Measurements from ENCODE around the gene INCA1. TPM values are rescaled to one million over a fixed set of nuclear protein-coding genes. Genes with fewer than 3 reads are reported as not detected.

Gene INCA1
- total and polyA plus RNA-seq, 2 of the 8 experiments (the other 6 are each of a cell fraction or from before 2014, with no cell fraction given) = 0.89 to 1.4 TPM

- TF ChIP-seq BCL11A (IDR thresholded peaks at IDR 0.05; ENCODE audit: low read depth in 2 of 2, low read length in 2 of 2) (no peak), ATF2 (IDR thresholded peaks at IDR 0.05; ENCODE audit: low read length) (no peak), KDM5A (IDR thresholded peaks at IDR 0.05; ENCODE audit: low read length) (no peak), POLR2AphosphoS5 (IDR thresholded peaks at IDR 0.05; ENCODE audit: low read depth, low read length) (peak; percentile 49; the same call in 1 of the 2 replicates), SIX5 (IDR thresholded peaks at IDR 0.05; ENCODE audit: low read depth, low read length) (no peak), GTF2F1 (IDR thresholded peaks at IDR 0.05; ENCODE audit: borderline replicate concordance, low read depth, low read length) (no peak), RXRA (IDR thresholded peaks at IDR 0.05; ENCODE audit: insufficient read depth, low read depth, low read length) (no peak), SIN3A (conservative IDR thresholded peaks at IDR 0.05 in 1 of 2, IDR thresholded peaks at IDR 0.05 in 1 of 2; ENCODE audit: low read depth in 1 of 2, low read length in 2 of 2) (0 out of 4 replicates have a peak, but pooled peaks of 1 of the 2 experiments have one; percentile 25), PHF8 (conservative IDR thresholded peaks at IDR 0.05; ENCODE audit: low read depth, low read length) (no peak)
- no peak overlapping the region for H2AK5ac ChIP-seq (ENCODE audit: low read depth, low read length)
- H3K4me1 ChIP-seq (replicated peaks in 1 of 4; ENCODE audit: control insufficient read depth in 3 of 4, insufficient read depth in 4 of 4, low read length in 3 of 4) = peaks cover 4 to 10% (median 5%) of the 10 kb centered on the region in 4 experiments
- no peak overlapping the region for H3K4ac ChIP-seq (replicated peaks; ENCODE audit: insufficient read length, low read depth, low read length)
- FAIRE-seq = no peak
- no peak overlapping the region for H3K27ac ChIP-seq (ENCODE audit: low read depth, low read length)
- no peak overlapping the region for H3K14ac ChIP-seq (ENCODE audit: insufficient read length)
- peak overlapping the region in 2 of 4 experiments; percentile 75 to 97; a peak in 3 of 8 replicates for H3K4me3 ChIP-seq (ENCODE audit: extremely low read depth in 1 of 4, insufficient read depth in 2 of 4, low read depth in 3 of 4, low read length in 4 of 4)
- CTCF ChIA-PET (ENCODE audit: partially characterized antibody) = interaction anchor here (1.5 kb wide), 1 partner anchor 37 kb away, joined by 5 read pairs; no protein-coding TSS in a partner anchor
- peaks cover 8 to 55% of the 10 kb centered on the region in 2 experiments for H3K79me2 ChIP-seq (ENCODE audit: control insufficient read depth in 1 of 2, insufficient read depth in 2 of 2, low read length in 2 of 2)
- no peak overlapping the region for H3K18ac ChIP-seq (ENCODE audit: extremely low read depth, low read length)
- peaks cover 8 to 42% (median 28%) of the 10 kb centered on the region in 4 experiments for H3K36me3 ChIP-seq (ENCODE audit: control insufficient read depth in 2 of 4, insufficient read depth in 4 of 4, low read length in 3 of 4)
- H4K5ac ChIP-seq (ENCODE audit: insufficient read length, low read depth, low read length) = no peak overlapping the region
- no peak overlapping the region for H2BK120ac ChIP-seq (replicated peaks; ENCODE audit: low read depth, low read length)
- POLR2A ChIA-PET (ENCODE audit: partially characterized antibody) = interaction anchor here (0.7 to 32.4 kb wide), 14 partner anchors 1 to 241 kb away, joined by 3 to 987 read pairs (median 10); partner anchors contain the start of genes C17orf107, CAMTA2, ENO3 and GP1BA
- no peak overlapping the region for H4K91ac ChIP-seq (replicated peaks; ENCODE audit: insufficient read length, low read length)
- H3K79me1 ChIP-seq (ENCODE audit: low read depth, low read length) = peaks cover 2% of the 10 kb centered on the region; the same call in 1 of the 2 replicates
- H3K27me3 ChIP-seq (replicated peaks in 1 of 4; ENCODE audit: control insufficient read depth in 3 of 4, extremely low read depth in 1 of 4, insufficient read depth in 3 of 4, low read length in 3 of 4) = no peaks in the 10 kb centered on the region
- no peak overlapping the region; the same call in 1 of the 2 replicates for H4K8ac ChIP-seq (ENCODE audit: extremely low read depth, insufficient read depth, low read length)
- H2AFZ ChIP-seq (ENCODE audit: low read length) = no peak overlapping the region
- H3K23me2 ChIP-seq (ENCODE audit: low read depth, low read length) = peaks cover 22% of the 10 kb centered on the region
- H2BK5ac ChIP-seq (ENCODE audit: low read depth, low read length) = no peak overlapping the region
- H2BK15ac ChIP-seq (ENCODE audit: low read length) = no peak overlapping the region
- H2BK20ac ChIP-seq (ENCODE audit: low read length) = no peak overlapping the region
- H4K20me1 ChIP-seq (replicated peaks in 1 of 2; ENCODE audit: control insufficient read depth in 1 of 2, insufficient read depth in 2 of 2, low read length in 2 of 2) = peaks cover 16 to 23% of the 10 kb centered on the region in 2 experiments
- H3K9me3 ChIP-seq (ENCODE audit: insufficient read depth in 2 of 2, low read depth in 1 of 2, low read length in 1 of 2) = no peaks in the 10 kb centered on the region
- no peak for DNase-seq (ENCODE audit: low read depth in 1 of 2, low spot score in 2 of 2)
- no peak overlapping the region for H3K23ac ChIP-seq (ENCODE audit: insufficient read length)
- 78% methylated on average over 3 of the region's 4 CpGs; no CpG with 5 or more reads in 1 of the 2 experiments for WGBS, 2 experiments (ENCODE audit: extremely low coverage in 1 of 2, insufficient coverage in 1 of 2, insufficient read length in 1 of 2, insufficient replicate concordance in 2 of 2, low coverage in 1 of 2, low lambda C conversion rate in 2 of 2, missing lambda C conversion rate in 1 of 2)
- H2BK12ac ChIP-seq (ENCODE audit: low read depth, low read length) = no peak overlapping the region
- H3K9ac ChIP-seq (replicated peaks in 1 of 4; ENCODE audit: extremely low read depth in 1 of 4, low read depth in 3 of 4, low read length in 3 of 4) = no peak overlapping the region; a peak in 1 of 7 replicates
- no peak overlapping the region for H3K56ac ChIP-seq (replicated peaks; ENCODE audit: insufficient read length, low read depth, low read length)
- H3K4me2 ChIP-seq (ENCODE audit: insufficient read depth in 1 of 2, low read depth in 2 of 2, low read length in 2 of 2) = peak overlapping the region; percentile 67 to 95
Measured at GRCh38 chr17:4945944-4946280, 51.4 kb downstream of the INCA1 start.

Data from H1 (cell line).